GM19240 (cell line): ENCODE data around the gene CTIF.

Source experiments
- DNase-seq: peaks from one replicate; pipeline ENCODE4 v3.0.0; 2011; ENCODE audit warnings: low spot score; ENCODE audit not compliant: insufficient read length

CTIF gene

GRCh38 chr18:48815581-48816324, 276.9 kb downstream of the CTIF start:
- no peak for DNase-seq

DNA sequence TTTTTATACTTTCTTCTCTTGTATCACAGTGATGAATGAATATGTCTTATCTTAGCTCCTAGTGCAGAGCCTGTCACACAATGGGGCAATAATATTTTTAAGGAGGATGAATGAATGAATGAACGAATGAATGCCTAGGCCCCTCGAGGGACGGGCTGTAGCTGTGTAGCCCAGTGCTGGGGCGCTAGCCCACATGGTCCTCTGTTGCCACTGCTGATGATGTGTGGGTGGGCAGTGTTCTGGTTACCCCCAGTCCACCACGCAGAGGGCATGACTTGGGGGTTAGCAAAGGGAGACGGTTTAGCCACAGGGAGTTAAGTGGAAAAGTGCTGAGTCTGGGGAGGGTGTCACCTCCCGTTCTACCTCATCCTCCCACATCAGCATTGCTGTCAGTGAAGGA, 277.7 kb downstream of the CTIF start:
- DNase-seq, result no peak

- no peak for DNase-seq
Observed at GRCh38 chr18:48817021-48817461, 278.2 kb downstream of the CTIF start.

DNA sequence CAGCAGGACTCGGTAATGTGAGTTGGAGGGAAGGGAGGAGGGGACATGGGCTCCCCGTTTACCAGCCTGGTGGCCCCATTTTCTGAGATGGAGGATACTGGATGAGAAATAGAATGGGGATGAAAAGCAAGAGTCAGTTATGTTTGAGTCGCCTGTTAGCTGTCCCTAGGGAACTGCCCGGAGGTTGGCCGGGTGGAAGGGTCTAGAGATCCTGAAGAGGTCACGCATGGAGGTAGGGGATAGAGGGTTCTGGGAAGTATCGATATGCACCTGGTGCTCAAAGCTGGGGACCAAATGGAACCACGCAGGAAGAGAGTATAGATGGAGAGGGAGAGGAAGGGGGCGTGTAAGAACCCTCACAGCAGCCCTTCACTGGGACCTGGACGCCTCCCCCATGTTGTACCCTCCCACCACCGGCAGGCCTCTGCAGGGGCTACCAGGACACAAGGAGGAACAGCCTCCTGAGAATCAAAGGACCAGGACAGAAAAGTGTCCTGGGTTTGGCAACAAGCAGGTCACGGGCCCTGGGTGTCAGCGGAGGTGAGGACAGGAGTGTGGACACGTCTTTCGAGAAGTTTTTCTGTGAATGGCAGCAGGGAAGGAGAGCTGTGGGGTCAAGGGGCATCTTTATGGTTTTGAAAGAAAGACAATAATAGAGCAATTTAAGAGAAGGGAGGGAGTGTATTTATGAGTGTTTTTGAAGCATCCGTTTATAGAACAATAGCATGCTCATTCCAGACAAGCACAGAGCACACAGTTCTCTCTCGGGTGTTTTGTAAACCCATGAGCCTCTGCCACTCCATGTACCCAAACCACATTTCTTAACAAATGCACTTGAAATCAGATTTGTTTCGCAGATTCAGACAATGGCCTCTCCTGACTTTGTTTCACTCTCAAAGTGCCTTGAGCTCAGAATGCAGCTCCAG, 279.8 kb downstream of the CTIF start:
- DNase-seq, result no peak

DNA sequence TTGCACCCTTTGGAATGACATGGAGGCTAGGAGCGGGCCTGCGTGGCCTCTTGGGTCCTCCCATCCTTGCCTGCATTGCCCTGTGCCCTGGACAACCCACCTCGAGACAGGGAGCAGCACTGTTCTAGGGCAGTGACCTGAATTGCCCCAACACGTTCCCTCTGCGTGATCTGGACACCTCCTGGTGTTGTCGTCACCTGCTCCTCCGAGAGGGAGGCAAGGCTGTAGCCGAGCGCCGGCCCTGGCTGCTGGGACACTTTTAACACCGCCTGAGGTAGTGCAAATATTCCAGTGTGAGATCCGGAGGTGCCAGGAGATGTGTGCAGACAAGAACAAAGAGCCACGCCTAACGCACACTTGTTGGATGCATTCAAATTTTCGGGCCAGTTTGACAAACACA, 280.4 kb downstream of the CTIF start:
- DNase-seq, result no peak

- no peak for DNase-seq
Observed at GRCh38 chr18:48819781-48820482, 281.1 kb downstream of the CTIF start.

- peak; percentile 71 for DNase-seq
Observed at GRCh38 chr18:48820483-48821250, 281.8 kb downstream of the CTIF start.

- no peak for DNase-seq
Observed at GRCh38 chr18:48821251-48821590, 282.4 kb downstream of the CTIF start.

- DNase-seq, result no peak
Observed at GRCh38 chr18:48821845-48822244, 283.0 kb downstream of the CTIF start.

DNA sequence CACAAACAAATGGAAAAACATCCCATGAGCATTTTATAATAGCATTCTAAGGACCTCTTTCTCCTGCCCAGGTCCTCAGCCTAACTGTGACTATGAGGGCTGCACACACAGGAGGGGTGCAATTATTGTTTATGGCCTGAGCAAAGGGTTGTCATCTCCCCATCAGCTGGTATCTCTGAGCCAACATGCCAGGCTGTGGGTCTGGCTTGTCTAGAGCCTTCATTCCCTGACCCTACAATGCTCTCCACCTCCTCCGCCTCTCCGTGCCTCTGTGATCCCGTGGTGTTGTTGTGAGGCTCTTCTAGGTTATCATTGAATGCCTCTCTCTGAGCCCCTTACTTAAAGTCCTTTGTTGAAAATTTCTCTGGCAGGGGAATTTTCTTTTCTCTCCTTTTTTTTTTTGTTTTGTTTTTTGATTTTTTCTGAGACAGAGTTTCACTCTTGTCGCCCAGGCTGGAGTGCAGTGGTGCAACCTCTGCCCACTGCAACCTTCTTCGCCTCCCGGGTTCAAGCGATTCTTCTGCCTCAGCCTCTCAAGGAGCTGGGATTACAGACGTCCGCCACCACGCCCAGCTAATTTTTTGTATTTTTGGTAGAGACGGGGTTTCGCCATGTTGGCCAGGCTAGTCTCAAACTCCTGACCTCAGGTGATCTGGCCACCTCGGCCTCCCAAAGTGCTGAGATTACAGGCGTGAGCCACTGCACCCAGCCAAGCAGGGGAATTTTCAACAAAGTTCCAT, 285.6 kb downstream of the CTIF start:
- no peak for DNase-seq

DNA sequence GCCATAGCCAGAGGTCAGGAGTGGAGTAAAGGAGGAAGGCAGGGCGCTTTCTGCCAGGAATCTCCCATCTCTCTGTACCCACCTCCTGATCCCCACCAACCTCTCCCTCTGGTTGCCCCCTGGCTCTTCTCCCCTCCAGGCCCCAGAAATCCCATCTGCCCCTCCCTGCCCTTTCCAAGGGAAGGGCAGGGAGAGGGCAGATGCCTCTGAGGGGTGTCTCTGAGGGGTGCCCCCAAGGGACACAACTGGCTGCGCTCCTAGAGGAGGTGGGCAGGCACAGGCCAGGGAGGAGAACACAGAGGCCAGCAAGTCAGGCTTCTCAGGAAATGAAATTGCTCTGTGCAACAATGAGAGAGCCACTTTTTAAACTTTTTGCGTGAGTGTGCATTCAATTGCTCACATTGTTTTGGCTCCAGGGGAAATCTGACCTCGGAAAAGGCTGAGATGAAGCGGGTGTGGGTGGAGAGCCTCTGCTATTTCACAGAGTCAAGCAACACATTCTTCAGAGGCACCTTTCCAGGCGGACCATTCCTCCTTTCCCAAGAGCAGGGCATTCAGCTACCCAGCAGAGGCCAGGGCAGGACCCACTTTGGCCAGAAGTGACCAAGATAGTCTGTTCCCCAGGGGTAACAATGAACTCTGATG, 286.4 kb downstream of the CTIF start:
- DNase-seq, result no peak

GRCh38 chr18:48826271-48826670, 287.4 kb downstream of the CTIF start:
- DNase-seq, result no peak

DNA sequence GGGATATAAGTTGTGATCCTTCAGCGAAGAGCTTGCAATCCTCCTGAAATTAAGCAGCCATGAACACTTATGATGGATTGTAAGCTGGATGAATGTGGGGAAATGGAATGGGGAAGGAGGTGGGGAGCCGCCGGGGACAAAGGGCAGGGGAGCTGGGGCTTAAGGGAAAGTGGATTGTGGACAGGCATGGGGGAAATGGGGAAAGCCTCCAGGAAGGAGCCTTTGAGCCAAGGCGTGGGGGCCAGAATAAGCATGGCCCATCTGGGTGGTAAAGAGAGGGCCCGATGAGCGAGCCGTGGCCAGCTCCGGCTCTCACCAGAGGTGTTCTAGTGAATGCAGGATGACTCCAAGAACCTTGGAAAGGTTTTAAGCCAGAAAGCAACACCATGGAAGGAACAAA, 288.0 kb downstream of the CTIF start:
- no peak for DNase-seq

DNA sequence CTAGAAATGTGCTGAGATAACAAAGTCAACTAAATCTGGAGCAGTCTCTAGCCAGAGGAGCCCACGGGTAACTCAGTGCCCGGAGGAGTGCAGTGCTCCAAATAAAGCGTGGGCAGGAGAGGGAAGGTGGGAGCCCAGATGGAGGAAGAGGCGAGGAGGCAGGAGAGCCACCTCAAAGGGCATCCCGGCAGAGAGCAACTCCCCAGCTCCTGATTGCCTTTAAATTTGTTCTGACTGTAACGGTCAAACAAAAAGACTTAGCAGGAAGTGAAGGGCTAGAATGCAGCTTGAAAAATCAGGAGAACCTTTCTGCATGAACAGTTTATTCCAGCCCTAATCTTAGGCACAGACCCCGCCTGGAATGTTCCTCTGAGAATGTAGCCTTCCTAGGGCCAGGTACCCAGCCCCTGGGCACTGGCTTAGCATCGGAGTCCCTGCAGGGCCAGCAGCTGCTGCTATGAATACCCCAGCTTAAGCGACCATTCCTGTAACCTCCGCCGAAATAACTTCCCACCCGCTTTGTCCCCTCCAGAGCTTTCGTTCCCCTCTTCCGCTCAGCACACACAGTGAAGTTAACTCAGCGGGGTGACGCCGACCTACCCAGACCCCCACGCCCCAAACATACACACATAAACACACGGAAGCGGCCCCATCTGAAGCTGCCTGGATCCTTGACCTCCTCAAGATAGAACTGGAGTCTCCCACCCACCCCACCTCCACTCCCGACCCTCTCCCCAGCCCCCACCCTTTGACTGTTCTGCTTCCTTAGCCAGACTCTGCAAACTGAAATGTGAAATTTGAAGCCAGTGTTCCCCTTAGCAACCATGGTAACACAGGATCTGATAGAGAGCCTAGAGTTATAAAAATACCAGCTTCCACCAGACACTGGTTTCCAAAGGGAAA, 288.7 kb downstream of the CTIF start:
- no peak for DNase-seq

DNA sequence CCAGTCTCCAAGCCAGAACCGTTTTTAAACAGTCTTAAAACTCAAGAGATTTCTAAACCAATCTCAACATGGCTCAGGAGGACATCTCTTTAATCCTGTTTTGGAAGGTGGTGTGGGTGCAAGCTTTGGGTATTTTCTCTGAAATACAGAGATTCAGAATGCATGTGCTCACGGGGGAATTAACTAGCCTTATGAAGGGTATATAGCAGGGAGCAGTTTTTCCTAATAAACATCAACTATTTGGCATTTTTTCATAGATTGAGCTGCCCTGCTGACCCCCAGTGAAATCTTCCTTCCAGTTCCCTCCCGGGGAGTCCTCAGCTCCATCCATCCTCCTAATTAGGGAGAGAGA, 289.3 kb downstream of the CTIF start:
- DNase-seq, result no peak

DNA sequence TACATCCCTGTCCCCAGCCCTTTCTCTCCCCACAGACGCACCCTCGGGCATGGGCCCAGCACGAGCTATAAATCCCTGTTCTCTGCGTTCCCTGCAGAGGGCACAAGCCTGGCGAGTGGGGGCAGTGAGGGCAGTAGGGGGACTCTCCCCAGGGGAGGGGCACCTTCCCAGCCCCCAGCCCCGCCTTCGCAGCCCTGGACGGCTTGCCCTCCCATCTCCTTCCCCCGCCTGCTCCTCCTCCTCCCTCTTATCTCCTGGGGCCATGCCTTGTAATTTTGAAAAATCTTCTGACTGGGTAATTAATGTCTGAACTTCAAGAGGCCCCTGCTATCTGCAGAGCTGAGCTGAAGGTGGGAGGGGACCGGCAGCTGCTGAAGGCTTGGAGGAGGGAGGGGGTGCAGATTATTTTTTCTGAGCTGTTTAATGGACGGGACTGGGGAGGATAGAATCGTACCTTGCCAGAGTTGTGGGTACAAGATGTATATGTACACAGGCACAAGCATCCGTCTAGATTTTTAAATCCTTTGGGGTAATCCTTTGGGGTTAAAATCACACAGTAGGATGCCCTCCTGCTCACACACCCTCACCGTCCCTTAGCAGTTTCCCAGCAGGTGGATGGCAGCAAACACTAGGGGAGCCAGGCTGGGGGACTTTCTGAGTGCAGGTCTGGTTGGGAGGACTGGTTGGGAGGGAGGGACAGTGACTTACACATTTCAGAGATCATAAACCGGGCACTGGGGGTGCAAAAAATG, 290.0 kb downstream of the CTIF start:
- no peak for DNase-seq

DNA sequence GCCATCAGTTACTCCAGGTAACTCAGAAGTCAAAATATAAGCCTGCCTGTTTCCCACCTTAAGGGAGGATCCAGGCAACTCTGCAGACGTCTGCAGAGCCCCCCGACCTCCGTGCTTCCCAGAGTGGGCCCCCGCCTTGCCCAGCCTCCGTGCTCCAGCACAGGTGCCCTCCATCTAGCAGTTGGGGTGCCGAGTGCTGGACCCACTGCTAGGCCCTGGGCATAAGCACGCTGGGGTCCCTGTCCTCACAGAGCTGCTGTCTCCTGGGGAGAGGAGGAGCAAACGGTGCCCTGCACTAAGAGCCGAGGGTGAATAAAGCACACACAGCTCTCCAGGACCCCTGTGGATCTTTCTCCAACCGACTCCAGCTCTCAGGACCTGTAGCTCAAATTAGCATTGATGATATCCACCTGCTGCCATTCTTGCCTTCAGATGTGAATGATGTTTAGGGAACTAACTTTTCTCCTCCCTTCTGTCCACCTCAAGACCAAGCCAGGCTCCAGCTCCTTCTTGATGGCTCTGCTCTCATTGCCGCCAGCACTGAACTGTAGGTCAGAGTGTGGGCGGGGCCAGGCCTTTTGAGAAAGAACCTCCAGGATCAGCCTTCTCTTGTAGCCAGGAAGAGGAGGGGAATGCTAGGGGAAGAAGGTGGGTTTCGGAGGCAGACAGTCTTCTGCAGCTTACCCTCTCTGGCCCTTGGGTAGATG, 290.8 kb downstream of the CTIF start:
- no peak for DNase-seq
